ENCODE results near the gene SOWAHB. TPM values are rescaled to one million over a fixed set of nuclear protein-coding genes. Genes with fewer than 3 reads are reported as not detected.

The SOWAHB gene
- total and polyA plus RNA-seq, 2 donors (not counting 1 experiment from before 2014, with no cell fraction given) = not detected

DNA sequence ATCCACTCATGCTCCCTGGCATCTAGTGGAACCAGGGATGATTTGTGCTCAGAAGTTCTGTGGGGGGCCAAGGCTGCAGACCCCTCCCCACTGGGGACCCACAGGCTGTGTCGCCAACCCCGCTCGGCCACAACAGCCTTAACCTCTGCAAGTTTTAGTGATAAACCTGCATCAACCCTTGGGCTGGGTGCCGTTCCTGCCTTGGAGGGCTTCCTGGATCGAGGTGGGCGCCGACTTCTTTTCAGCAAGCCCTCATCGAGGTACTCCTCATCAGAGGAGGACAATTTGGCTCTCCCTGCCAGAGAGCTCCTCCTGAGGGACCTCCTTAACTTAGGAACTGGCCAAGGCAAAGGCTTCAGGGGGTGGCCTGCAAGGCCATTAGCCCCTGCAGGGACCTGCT is 1.9 kb downstream of the SOWAHB start:
- no peak for DNase-seq
- TF ChIP-seq CTCF (IDR thresholded peaks at IDR 0.05) (no peak), EZH2 (IDR thresholded peaks at IDR 0.05; ENCODE audit: borderline replicate concordance, insufficient read depth, low read depth, low read length, poor library complexity, severe bottlenecking) (no peak)
- Histone ChIP-seq H3K9ac (ENCODE audit: low read length) (no peak overlapping the region), H3K4me2 (replicated peaks; ENCODE audit: low read depth, low read length, poor library complexity, severe bottlenecking) (no peak overlapping the region), H3K4me3 (ENCODE audit: control extremely low read depth in 1 of 5, extremely low read depth in 1 of 5, insufficient read depth in 1 of 5, low read depth in 2 of 5, low read length in 4 of 5) (no peak overlapping the region), H2AFZ (ENCODE audit: insufficient read depth, low read depth, low read length, poor library complexity, severe bottlenecking) (no peak overlapping the region), H3K36me3 (replicated peaks in 1 of 2; ENCODE audit: control extremely low read depth in 1 of 2, control insufficient read depth in 1 of 2, extremely low read depth in 1 of 2, insufficient read depth in 2 of 2, low read length in 1 of 2) (no peaks in the 10 kb centered on the region), H4K20me1 (ENCODE audit: control insufficient read depth, insufficient read depth, low read length, poor library complexity, severe bottlenecking) (no peaks in the 10 kb centered on the region), H3K27ac (ENCODE audit: low read length in 2 of 2) (no peak overlapping the region), H3K9me3 (ENCODE audit: control extremely low read depth in 1 of 3, control insufficient read depth in 2 of 3, insufficient read depth in 1 of 3, low read length in 2 of 3) (peaks cover 0 to 9% (median 0%) of the 10 kb centered on the region in 3 donors), H3K4me1 (ENCODE audit: control insufficient read depth in 2 of 2, insufficient read depth in 2 of 2, low read length in 2 of 2) (peaks cover 11 to 18% of the 10 kb centered on the region in 2 donors), H3K79me2 (ENCODE audit: control insufficient read depth, insufficient read depth, low read length) (no peaks in the 10 kb centered on the region), H3K27me3 (replicated peaks in 1 of 4; ENCODE audit: control extremely low read depth in 1 of 4, control insufficient read depth in 3 of 4, insufficient read depth in 4 of 4, low read length in 3 of 4) (peaks cover 0 to 49% (median 31%) of the 10 kb centered on the region in 4 experiments)
- POLR2A ChIA-PET = no interaction called here
- no peak for ATAC-seq (ENCODE audit: low read depth)
- CTCF ChIA-PET = no interaction called here
- 96% methylated on average over 8 of the region's 8 CpGs for WGBS (ENCODE audit: insufficient coverage)
- intact Hi-C loops (cut with micrococcal nuclease) = no loop called here
- no peaks in the 10 kb centered on the region for H3K9me3 Mint-ChIP-seq (ENCODE audit: insufficient read depth)
- H3K27me3 Mint-ChIP-seq = peaks cover 49% of the 10 kb centered on the region
- H3K27ac Mint-ChIP-seq = no peak overlapping the region
- peaks cover 13% of the 10 kb centered on the region for H3K4me1 Mint-ChIP-seq
- H3K4me3 Mint-ChIP-seq = no peak overlapping the region

GRCh38 chr4:76895619-76896018 is 2.3 kb downstream of the SOWAHB start:
- Mint-ChIP-seq H3K4me1 (peaks cover 13% of the 10 kb centered on the region), H3K27me3 (peaks cover 52% of the 10 kb centered on the region), H3K27ac (no peak overlapping the region), H3K9me3 (ENCODE audit: insufficient read depth) (no peaks in the 10 kb centered on the region), H3K4me3 (no peak overlapping the region)
- no peak for TF ChIP-seq EZH2 (IDR thresholded peaks at IDR 0.05; ENCODE audit: borderline replicate concordance, insufficient read depth, low read depth, low read length, poor library complexity, severe bottlenecking)
- WGBS (ENCODE audit: insufficient coverage) = 96% methylated on average over 6 of the region's 6 CpGs
- Histone ChIP-seq H3K79me2 (ENCODE audit: control insufficient read depth, insufficient read depth, low read length) (no peaks in the 10 kb centered on the region), H3K4me3 (ENCODE audit: control extremely low read depth in 1 of 5, extremely low read depth in 1 of 5, insufficient read depth in 1 of 5, low read depth in 2 of 5, low read length in 4 of 5) (no peak overlapping the region), H2AFZ (ENCODE audit: insufficient read depth, low read depth, low read length, poor library complexity, severe bottlenecking) (no peak overlapping the region), H4K20me1 (ENCODE audit: control insufficient read depth, insufficient read depth, low read length, poor library complexity, severe bottlenecking) (no peaks in the 10 kb centered on the region), H3K4me2 (replicated peaks; ENCODE audit: low read depth, low read length, poor library complexity, severe bottlenecking) (no peak overlapping the region), H3K4me1 (ENCODE audit: control insufficient read depth in 2 of 2, insufficient read depth in 2 of 2, low read length in 2 of 2) (peaks cover 11 to 18% of the 10 kb centered on the region in 2 donors), H3K9me3 (ENCODE audit: control extremely low read depth in 1 of 3, control insufficient read depth in 2 of 3, insufficient read depth in 1 of 3, low read length in 2 of 3) (peaks cover 0 to 9% (median 0%) of the 10 kb centered on the region in 3 donors), H3K9ac (ENCODE audit: low read length) (no peak overlapping the region), H3K27ac (ENCODE audit: low read length in 2 of 2) (no peak overlapping the region), H3K36me3 (replicated peaks in 1 of 2; ENCODE audit: control extremely low read depth in 1 of 2, control insufficient read depth in 1 of 2, extremely low read depth in 1 of 2, insufficient read depth in 2 of 2, low read length in 1 of 2) (no peaks in the 10 kb centered on the region), H3K27me3 (replicated peaks in 1 of 4; ENCODE audit: control extremely low read depth in 1 of 4, control insufficient read depth in 3 of 4, insufficient read depth in 4 of 4, low read length in 3 of 4) (peaks cover 0 to 46% (median 31%) of the 10 kb centered on the region in 4 experiments)
- ATAC-seq (ENCODE audit: low read depth) = no peak
- no peak for DNase-seq
- intact Hi-C loops (cut with micrococcal nuclease) = no loop called here
- ChIA-PET CTCF (no interaction called here), POLR2A (no interaction called here)

Data from B cell (primary cell).